ENCODE results near the gene ANKS1B.

- TF ChIP-seq, protein P1, sequence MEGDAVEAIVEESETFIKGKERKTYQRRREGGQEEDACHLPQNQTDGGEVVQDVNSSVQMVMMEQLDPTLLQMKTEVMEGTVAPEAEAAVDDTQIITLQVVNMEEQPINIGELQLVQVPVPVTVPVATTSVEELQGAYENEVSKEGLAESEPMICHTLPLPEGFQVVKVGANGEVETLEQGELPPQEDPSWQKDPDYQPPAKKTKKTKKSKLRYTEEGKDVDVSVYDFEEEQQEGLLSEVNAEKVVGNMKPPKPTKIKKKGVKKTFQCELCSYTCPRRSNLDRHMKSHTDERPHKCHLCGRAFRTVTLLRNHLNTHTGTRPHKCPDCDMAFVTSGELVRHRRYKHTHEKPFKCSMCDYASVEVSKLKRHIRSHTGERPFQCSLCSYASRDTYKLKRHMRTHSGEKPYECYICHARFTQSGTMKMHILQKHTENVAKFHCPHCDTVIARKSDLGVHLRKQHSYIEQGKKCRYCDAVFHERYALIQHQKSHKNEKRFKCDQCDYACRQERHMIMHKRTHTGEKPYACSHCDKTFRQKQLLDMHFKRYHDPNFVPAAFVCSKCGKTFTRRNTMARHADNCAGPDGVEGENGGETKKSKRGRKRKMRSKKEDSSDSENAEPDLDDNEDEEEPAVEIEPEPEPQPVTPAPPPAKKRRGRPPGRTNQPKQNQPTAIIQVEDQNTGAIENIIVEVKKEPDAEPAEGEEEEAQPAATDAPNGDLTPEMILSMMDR (tag by site-specific recombination; IDR thresholded peaks at IDR 0.05) = no peak
- TF ChIP-seq, protein P2, sequence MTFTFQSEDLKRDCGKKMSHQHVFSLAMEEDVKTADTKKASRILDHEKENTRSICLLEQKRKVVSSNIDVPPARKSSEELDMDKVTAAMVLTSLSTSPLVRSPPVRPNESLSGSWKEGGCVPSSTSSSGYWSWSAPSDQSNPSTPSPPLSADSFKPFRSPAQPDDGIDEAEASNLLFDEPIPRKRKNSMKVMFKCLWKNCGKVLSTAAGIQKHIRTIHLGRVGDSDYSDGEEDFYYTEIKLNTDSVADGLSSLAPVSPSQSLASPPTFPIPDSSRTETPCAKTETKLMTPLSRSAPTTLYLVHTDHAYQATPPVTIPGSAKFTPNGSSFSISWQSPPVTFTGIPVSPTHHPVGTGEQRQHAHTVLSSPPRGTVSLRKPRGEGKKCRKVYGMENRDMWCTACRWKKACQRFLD (tag by site-specific recombination; IDR thresholded peaks at IDR 0.05) = no peak
- TF ChIP-seq ZNF274 (IDR thresholded peaks at IDR 0.05; ENCODE audit: low read length) (no peak), ZNF274 (tag by site-specific recombination; IDR thresholded peaks at IDR 0.05; ENCODE audit: borderline replicate concordance) (no peak), ZBTB20 (tag by site-specific recombination; IDR thresholded peaks at IDR 0.05) (no peak)
These were observed 114.7 kb downstream of the ANKS1B start for GRCh38 chr12:99870085-99870484.

Measured in HEK293 (cell line).